GM12875 (cell line): ENCODE measurements around the gene TMPRSS11D.

Experiments used
- H3K4me3 ChIP-seq: one replicate; pipeline ENCODE4 v1.5.1; 2011; ENCODE audit warnings: low read depth, low read length, control low read depth
- TF ChIP-seq, protein P1 (sequence below): IDR thresholded peaks from 2 replicates; pipeline ENCODE4 v1.5.1; 2011; ENCODE audit warnings: low read depth, mild to moderate bottlenecking, control low read depth, inconsistent platforms, low read length, moderate library complexity, borderline replicate concordance; ENCODE audit not compliant: insufficient read depth

TMPRSS11D gene

DNA sequence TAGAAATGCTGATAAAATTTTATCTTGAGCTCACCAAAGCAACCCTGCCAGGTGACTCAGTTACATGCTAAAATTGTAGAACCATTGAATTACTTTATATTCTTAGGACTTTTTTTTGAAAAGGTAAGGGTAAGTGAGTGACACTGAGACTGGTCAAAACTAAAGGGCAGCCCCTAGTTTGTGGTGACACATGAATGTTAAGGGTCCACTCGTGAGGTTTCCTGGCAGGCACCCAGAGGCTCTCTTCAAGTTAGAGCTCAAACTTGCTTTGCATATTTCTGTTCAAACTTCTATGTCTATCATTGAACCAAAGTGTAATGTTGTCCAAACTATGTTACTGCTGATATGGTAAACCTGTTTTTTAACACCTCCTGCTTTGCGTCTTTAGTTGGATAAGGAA lies 30.5 kb downstream of the TMPRSS11D start:
- no peak overlapping the region for H3K4me3 ChIP-seq
- TF ChIP-seq, protein P1, sequence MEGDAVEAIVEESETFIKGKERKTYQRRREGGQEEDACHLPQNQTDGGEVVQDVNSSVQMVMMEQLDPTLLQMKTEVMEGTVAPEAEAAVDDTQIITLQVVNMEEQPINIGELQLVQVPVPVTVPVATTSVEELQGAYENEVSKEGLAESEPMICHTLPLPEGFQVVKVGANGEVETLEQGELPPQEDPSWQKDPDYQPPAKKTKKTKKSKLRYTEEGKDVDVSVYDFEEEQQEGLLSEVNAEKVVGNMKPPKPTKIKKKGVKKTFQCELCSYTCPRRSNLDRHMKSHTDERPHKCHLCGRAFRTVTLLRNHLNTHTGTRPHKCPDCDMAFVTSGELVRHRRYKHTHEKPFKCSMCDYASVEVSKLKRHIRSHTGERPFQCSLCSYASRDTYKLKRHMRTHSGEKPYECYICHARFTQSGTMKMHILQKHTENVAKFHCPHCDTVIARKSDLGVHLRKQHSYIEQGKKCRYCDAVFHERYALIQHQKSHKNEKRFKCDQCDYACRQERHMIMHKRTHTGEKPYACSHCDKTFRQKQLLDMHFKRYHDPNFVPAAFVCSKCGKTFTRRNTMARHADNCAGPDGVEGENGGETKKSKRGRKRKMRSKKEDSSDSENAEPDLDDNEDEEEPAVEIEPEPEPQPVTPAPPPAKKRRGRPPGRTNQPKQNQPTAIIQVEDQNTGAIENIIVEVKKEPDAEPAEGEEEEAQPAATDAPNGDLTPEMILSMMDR, result no peak

DNA sequence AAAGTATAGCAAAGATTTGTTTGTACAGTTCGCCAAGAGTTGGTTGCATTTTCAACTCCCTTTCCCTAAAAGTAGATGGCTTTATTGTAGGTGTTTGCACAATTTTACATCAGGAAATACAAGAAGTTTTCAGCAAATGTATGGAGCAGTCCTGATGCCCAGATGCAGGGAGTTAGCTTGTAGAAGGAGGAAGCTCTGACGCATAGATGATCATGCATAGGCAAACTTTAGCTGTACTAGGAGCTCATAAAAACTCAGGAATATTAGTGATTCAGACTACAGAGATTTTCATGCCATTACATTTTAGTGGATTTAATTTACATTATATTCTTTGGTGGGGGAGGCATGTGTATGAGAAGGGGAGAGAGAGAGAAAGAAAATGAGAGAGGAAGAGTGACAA lies 62.9 kb downstream of the TMPRSS11D start:
- no peak overlapping the region for H3K4me3 ChIP-seq
- TF ChIP-seq, protein P1, result no peak

DNA sequence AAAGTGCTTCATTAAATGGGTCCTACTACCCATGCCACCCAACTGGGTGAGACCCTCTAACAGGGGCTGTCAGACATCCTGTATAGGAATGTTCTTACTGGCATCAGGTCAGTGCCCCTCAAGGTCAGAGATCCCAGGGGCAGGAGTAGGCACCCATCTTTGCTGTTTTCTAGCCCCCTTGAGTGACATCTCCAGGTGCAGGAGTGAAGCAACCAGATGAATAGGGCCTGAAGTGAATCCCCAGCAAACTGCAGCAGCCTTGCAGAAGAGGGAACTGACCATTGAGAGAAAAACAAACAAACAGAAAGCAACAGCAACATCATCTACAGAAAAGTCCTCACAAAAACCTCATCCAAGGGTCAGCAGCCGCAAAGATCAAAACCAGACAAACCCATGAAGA lies 73.8 kb downstream of the TMPRSS11D start:
- TF ChIP-seq, protein P1, result no peak
- H3K4me3 ChIP-seq, result no peak overlapping the region

DNA sequence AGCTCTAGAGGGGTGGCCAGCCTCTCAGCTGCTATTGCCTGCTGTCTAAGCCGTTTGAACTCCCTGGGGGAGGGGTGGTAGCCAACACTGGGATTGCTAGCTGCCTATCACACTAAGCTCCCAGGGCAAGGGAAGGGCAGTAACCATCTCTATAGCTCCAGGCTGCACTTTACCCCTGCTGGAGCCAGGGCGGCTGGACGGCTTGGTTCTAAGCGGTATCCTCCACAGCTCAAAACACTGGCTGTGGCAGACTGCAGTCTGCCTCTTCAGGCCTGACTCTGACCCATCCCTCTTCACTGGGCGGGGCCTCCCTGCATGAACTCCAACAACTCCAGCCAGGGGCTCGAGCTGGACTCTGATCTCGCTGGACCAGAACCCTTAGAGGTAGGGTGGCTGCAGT lies 74.3 kb downstream of the TMPRSS11D start:
- TF ChIP-seq, protein P1, result no peak
- no peak overlapping the region for H3K4me3 ChIP-seq

DNA sequence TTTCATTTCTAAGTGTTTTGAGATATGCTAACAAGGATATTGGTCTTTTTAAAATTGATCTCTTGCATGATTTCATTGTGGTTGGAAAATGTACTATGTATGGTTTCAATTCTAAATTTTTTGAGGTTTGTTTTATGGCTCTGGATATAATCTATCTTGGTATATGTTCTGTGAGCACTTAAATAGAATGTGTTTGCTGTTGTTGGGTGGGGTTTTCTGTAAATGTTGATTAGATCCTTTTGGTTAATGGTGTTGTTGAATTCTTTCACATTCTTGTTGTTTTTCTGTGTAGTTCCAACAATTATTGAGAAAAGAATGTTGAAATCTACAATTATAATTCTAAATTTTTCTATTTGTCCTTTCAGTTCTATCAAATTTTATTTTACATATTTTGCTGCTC lies 87.0 kb downstream of the TMPRSS11D start:
- TF ChIP-seq, protein P1, result no peak
- H3K4me3 ChIP-seq, result no peak overlapping the region

DNA sequence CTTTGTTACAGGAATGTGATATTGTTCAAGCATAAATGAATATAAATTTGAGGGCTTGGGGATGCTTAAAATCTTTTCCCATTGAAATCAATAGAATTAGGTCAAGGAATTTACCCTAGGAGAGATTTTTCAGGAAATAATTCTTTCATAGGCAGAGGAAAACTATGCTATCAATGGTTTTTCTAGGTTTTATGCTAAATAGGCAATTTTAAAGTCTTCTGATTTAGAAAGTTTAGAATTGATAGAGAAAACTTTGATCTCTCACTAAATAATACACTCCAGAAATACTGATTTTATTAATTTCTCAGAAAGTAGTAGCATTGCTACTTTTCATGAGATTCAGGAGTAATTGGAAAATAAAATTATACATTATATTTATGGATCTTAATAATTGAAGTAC lies 93.1 kb downstream of the TMPRSS11D start:
- no peak overlapping the region for H3K4me3 ChIP-seq
- TF ChIP-seq, protein P1, result no peak

DNA sequence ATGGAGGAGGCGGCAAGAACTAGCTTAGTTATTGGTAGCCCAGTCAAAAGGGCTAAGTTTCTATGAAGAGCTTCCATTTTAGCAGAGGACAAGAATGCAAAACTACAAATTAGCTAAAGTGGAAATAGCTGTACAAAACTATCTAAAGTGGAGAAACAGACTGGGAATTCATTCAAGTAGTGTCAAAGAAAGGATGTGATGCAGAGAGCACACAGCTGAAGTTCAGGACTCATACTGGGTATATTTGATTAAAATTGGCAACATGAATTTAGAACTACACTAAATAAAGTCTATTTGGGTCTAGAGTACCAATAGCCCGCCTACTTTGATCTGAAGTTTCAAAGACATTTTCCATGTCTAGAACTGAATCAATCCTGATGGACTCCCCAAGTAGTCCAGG lies 96.5 kb downstream of the TMPRSS11D start:
- no peak overlapping the region for H3K4me3 ChIP-seq
- TF ChIP-seq, protein P1, result no peak
